ENCODE results near the gene ROCK2.

ROCK2 gene

DNA sequence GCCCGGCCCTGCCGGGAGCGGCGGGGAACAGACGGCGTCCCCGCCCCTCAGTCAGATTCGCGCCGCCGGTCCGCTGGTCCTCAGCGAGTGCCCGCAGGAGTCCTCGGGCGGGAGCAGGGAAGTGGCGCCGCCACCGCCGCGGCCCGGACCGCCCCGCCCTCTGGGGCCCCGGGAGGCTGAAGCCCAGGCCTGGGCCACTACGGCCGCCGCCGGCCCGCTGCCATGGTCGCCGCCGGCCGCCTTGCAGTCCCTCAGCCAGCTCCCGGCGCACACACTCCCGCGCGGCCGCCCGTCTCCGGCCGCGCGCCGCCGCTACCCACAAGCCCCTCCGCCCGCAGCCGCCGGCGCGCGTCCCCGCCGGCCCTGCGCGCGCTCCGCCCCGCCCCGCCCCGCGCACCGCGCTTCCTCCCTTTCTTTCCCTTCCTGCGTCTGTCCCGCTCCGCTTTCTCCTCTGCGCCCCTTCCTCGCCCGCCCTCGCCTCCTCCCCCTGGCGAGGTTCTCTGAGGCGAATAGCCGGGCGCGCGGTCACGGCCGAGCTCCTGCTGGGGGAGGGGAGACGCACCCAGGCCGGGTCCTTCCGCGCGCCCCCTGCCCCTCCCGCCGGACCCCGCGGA, at the start of gene ROCK2:
TSS of gene ROCK2 (minus strand) at position 295 of the 614 bp plus-strand sequence. CDS start 500 bp downstream, outside the sequence.
- DNase-seq = peak; percentile 80 to 87
- TF ChIP-seq POLR2A (IDR thresholded peaks at IDR 0.05; ENCODE audit: low read length) (peak; percentile 39), GATA1 (IDR thresholded peaks at IDR 0.05; ENCODE audit: low read depth, low read length) (no peak)

DNA sequence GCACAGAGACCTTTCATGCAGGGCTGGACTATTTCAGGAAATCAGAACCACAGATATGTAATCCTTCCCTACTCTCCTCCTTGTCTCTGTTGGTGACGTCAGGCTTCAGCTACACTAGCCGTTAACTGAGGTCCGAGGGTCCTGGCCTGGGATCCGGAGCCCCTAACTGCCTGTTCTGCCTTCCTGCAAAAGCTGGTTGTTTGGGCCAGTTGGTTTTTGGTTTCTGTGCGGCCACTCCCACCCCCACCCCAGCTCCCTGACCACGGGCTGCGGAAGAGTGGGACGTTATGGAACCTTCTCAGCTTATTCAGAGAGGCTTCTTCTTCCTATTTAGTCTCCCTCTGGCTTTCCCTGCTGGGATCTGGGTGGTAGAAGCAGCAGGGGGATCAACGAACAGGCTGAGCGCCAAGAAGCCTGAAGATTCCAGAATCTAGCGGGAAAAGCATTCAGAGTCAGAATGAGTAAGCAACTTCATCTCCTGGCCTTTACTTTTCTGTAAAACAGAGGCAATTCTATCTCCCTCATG, 49.3 kb upstream of the ROCK2 start:
- TF ChIP-seq POLR2A (IDR thresholded peaks at IDR 0.05; ENCODE audit: low read length) (no peak), GATA1 (IDR thresholded peaks at IDR 0.05; ENCODE audit: low read depth, low read length) (no peak)
- DNase-seq = no peak

- DNase-seq = no peak
- TF ChIP-seq POLR2A (IDR thresholded peaks at IDR 0.05; ENCODE audit: low read length) = no peak
- no peak for TF ChIP-seq GATA1 (IDR thresholded peaks at IDR 0.05; ENCODE audit: low read depth, low read length)
These were observed 47.5 kb upstream of the ROCK2 start for GRCh38 chr2:11391942-11392266.

GRCh38 chr2:11390399-11390658, 45.9 kb upstream of the ROCK2 start:
- TF ChIP-seq POLR2A (IDR thresholded peaks at IDR 0.05; ENCODE audit: low read length) (no peak), GATA1 (IDR thresholded peaks at IDR 0.05; ENCODE audit: low read depth, low read length) (no peak)

GRCh38 chr2:11389551-11390398, 45.3 kb upstream of the ROCK2 start:
- DNase-seq = no peak

More at GRCh38 chr2:11390399-11390658, 45.9 kb upstream of the ROCK2 start:
- DNase-seq = no peak

GRCh38 chr2:11389052-11389420, 44.6 kb upstream of the ROCK2 start:
- DNase-seq = no peak
- TF ChIP-seq GATA1 (IDR thresholded peaks at IDR 0.05; ENCODE audit: low read depth, low read length) = no peak
- TF ChIP-seq POLR2A (IDR thresholded peaks at IDR 0.05; ENCODE audit: low read length) = no peak

More at GRCh38 chr2:11389551-11390398, 45.3 kb upstream of the ROCK2 start:
- TF ChIP-seq POLR2A (IDR thresholded peaks at IDR 0.05; ENCODE audit: low read length) = no peak
- TF ChIP-seq GATA1 (IDR thresholded peaks at IDR 0.05; ENCODE audit: low read depth, low read length) = no peak

DNA sequence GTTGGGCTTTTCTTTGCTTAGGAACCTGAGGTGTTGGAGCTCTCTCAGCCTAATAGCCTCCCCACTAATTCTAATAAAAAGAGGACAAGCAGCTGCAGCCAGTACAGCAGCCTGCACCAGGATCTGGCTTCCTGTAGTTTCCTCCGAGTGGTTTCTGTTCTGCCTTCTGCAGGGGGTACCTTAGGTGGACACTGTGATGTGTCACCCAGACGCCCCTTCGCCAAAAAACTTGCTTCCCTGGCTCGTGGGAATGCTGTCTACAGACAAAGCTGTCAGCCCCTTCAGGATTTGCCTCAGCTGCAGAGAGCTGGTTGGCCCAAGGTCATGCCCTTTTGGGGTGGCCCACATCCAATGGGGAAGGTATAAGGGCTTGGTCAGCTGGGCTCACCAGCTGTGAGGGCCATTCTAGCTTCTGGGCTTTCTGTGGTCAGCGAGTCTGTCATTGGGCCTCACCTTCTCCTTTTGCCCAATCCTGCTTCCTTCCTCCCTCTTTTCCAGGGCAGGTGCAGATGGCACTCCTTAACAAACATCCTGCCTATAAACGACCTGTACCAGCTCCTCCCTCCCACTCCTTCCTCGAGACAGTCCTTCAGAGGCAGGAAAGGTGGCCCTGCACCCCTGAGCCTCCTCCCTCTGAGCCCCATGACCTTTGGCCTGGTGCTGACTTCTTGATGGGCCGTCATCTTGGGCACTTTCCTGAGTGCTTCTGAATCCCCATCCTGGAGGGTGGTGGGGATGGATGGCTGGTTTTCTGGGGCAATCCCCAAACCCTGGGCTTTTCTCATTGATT, 44.0 kb upstream of the ROCK2 start:
- DNase-seq = no peak
- TF ChIP-seq GATA1 (IDR thresholded peaks at IDR 0.05; ENCODE audit: low read depth, low read length) (no peak), POLR2A (IDR thresholded peaks at IDR 0.05; ENCODE audit: low read length) (no peak)

DNA sequence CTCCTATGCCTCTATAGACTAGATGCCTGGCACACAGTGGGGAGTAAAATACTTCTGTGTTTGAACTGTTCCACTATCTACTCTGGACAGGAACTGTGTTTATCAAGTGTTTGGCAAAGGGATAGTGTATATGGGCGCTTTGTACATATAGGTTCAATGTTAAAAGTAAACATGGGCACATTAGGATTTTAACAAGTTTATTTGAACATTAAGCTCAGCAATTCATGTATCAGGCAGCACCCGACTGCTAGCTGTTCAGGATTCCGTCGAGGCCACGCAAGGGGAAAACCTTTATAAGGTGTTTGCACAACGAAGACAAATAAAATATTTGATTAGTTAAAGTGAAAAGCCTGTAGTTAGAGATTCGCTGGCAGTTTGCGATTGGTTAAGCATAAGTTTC, 43.4 kb upstream of the ROCK2 start:
- TF ChIP-seq GATA1 (IDR thresholded peaks at IDR 0.05; ENCODE audit: low read depth, low read length) = no peak
- TF ChIP-seq POLR2A (IDR thresholded peaks at IDR 0.05; ENCODE audit: low read length) = no peak
- DNase-seq = peak; percentile 4 to 20

DNA sequence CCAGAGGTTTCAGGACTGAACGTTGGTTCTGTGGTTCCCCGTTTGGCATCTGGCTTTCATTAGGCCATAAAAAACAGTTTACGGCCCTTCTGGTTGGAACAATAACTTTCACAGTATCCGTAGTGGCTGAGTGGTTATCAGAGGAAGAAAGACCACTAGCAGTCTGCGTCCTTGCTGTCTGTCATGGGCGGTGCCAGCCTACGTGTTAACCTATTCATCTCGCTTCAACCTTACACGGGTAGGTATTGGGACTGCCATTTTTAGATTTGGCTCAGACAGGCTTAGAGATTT, 42.6 kb upstream of the ROCK2 start:
- no peak for DNase-seq
- TF ChIP-seq GATA1 (IDR thresholded peaks at IDR 0.05; ENCODE audit: low read depth, low read length) (no peak), POLR2A (IDR thresholded peaks at IDR 0.05; ENCODE audit: low read length) (no peak)

GRCh38 chr2:11385847-11386246, 41.4 kb upstream of the ROCK2 start:
- TF ChIP-seq POLR2A (IDR thresholded peaks at IDR 0.05; ENCODE audit: low read length) = no peak
- TF ChIP-seq GATA1 (IDR thresholded peaks at IDR 0.05; ENCODE audit: low read depth, low read length) = no peak
- DNase-seq = peak in 1 of 2 experiments; percentile 35

- DNase-seq = no peak
- TF ChIP-seq POLR2A (IDR thresholded peaks at IDR 0.05; ENCODE audit: low read length) = no peak
These were observed 40.8 kb upstream of the ROCK2 start for GRCh38 chr2:11385216-11385615.

DNA sequence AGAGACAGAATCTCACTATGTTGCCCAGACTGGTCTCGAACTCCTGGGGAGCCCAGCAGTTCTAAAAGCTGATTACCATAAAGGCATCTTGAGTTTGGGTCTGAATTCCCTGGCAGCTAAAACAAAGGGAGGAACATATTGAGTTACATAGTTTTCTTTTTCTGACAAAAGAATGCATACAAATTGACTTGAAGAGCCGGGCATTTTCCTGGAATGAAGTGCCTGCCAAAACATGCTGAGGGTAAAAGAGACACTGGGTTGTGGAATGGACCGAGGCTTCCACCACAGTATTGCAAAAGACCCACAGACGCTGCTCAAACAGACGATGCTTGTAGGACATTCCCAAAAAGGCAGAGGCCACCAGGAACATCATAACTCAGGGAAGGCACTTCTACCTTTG, 35.1 kb upstream of the ROCK2 start:
- no peak for DNase-seq
- TF ChIP-seq POLR2A (IDR thresholded peaks at IDR 0.05; ENCODE audit: low read length) = no peak
- no peak for TF ChIP-seq GATA1 (IDR thresholded peaks at IDR 0.05; ENCODE audit: low read depth, low read length)

DNA sequence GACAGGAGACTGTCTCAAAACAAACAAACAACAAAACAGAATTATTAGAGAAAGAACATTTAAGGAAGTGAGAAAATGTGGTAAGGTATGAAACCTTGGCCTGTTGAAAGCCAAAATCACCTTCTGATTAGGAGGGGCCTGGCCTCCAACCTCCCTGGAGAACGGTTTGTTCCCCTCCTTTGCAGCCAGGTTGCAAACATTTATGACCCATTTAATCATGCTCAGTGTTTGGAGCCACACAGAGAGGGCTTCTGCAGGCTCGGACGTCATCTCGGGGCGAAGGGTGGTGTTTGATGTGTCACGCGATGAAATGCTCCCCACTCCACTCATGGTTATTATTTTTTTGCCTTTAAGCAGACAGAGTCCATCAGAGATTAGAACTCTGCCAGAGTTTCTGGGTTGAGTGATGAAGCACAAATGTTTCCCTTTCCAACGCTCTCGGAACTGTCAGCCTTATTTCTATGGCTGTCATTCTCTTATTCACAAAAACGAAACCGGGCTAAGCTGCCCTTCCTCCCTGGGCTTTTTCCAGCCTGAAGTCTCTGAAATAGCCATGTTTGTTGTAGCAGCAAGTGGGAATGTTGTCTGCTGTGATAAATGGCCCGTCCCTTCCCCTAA, 33.6 kb upstream of the ROCK2 start:
- DNase-seq = no peak
- TF ChIP-seq GATA1 (IDR thresholded peaks at IDR 0.05; ENCODE audit: low read depth, low read length) (no peak), POLR2A (IDR thresholded peaks at IDR 0.05; ENCODE audit: low read length) (no peak)

DNA sequence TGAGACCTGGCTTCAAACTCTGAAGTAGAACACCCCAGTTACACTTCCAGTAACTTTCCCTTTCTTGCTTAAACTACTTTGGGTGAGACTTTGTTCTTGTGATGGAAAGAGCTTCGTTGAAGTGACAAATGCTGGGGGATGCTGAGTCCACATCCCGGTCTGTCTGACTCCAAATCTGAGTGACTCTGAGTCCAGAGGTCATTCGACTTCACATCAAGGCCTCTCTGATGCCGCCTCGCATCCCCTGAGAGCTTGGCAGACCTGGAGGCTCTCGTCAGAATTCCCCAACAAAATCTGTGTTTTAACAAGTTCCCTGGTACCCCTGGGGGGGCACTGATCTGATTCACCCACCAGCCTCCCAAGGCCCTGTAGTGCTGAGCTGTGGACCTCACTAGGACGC, 31.6 kb upstream of the ROCK2 start:
- TF ChIP-seq POLR2A (IDR thresholded peaks at IDR 0.05; ENCODE audit: low read length) (no peak), GATA1 (IDR thresholded peaks at IDR 0.05; ENCODE audit: low read depth, low read length) (no peak)
- no peak for DNase-seq
